Neuronal stem cell (in vitro differentiated cells): ENCODE results near the gene PLPPR1.

Source experiments
- DNase-seq: peaks from one replicate; pipeline ENCODE4 v3.0.0-alpha.2; 2013; ENCODE audit warnings: low spot score
- H2AFZ ChIP-seq: one replicate; pipeline ENCODE4 v1.6.1; 2013; ENCODE audit warnings: mild to moderate bottlenecking, low read length, inconsistent platforms
- H2AK5ac ChIP-seq: 2 replicates; pipeline ENCODE4 v1.6.1; 2013; ENCODE audit warnings: low read depth, mild to moderate bottlenecking, inconsistent platforms, low read length, moderate library complexity, mixed read lengths
- H2BK120ac ChIP-seq: 2 replicates; pipeline ENCODE4 v1.6.1; 2013; ENCODE audit warnings: low read depth, mild to moderate bottlenecking, inconsistent platforms, low read length, moderate library complexity, mixed read lengths
- H2BK12ac ChIP-seq: one replicate; pipeline ENCODE4 v1.6.1; 2013; ENCODE audit warnings: low read length, inconsistent platforms
- H2BK15ac ChIP-seq: 2 replicates; pipeline ENCODE4 v1.6.1; 2013; ENCODE audit warnings: mild to moderate bottlenecking, low read length, inconsistent platforms, mixed read lengths
- H2BK5ac ChIP-seq: one replicate; pipeline ENCODE4 v1.6.1; 2013; ENCODE audit warnings: inconsistent platforms, mild to moderate bottlenecking, low read length, moderate library complexity
- H3K14ac ChIP-seq: one replicate; pipeline ENCODE4 v1.6.1; 2013; ENCODE audit warnings: low read length, inconsistent platforms
- H3K18ac ChIP-seq: 2 replicates; pipeline ENCODE4 v1.6.1; 2013; ENCODE audit warnings: low read length, inconsistent platforms
- H3K23ac ChIP-seq: 2 replicates; pipeline ENCODE4 v1.6.1; 2013; ENCODE audit warnings: low read depth, mild to moderate bottlenecking, mixed read lengths, low read length, inconsistent platforms; ENCODE audit not compliant: poor library complexity
- H3K27ac ChIP-seq: replicated peaks from 3 replicates; pipeline ENCODE4 v1.5.1; 2013; ENCODE audit warnings: low read length, inconsistent platforms
- H3K27me3 ChIP-seq, 3 experiments: 2 replicates each; pipeline ENCODE4 v1.6.1; 2013; ENCODE audit warnings: low read length in 3 of 3, mild to moderate bottlenecking in 2 of 3, inconsistent platforms in 1 of 3, low read depth in 1 of 3, mixed read lengths in 1 of 3, moderate library complexity in 1 of 3; ENCODE audit not compliant: control insufficient read depth in 3 of 3, insufficient read depth in 3 of 3
- H3K36me3 ChIP-seq, 2 donors: replicated peaks in 1 of 2; 2 replicates each; pipeline ENCODE4 v1.6.1; 2013; ENCODE audit warnings: low read length in 2 of 2; ENCODE audit not compliant: control insufficient read depth in 2 of 2, insufficient read depth in 2 of 2
- H3K4ac ChIP-seq: 2 replicates; pipeline ENCODE4 v1.6.1; 2013; ENCODE audit warnings: inconsistent platforms, mild to moderate bottlenecking, low read length, moderate library complexity
- H3K4me1 ChIP-seq, 2 donors: 1 replicate in 1 of 2; 2 replicates in 1 of 2; pipeline ENCODE4 v1.6.1; 2013; ENCODE audit warnings: low read length in 2 of 2, low read depth in 1 of 2; ENCODE audit not compliant: control insufficient read depth in 2 of 2, insufficient read depth in 1 of 2
- H3K4me2 ChIP-seq: one replicate; pipeline ENCODE4 v1.6.1; 2013; ENCODE audit warnings: mild to moderate bottlenecking, low read length, inconsistent platforms; ENCODE audit not compliant: insufficient read depth, poor library complexity, severe bottlenecking
- H3K4me3 ChIP-seq, 2 donors: 2 replicates each; pipeline ENCODE4 v1.5.1; 2013; ENCODE audit warnings: low read length in 2 of 2, mild to moderate bottlenecking in 2 of 2, inconsistent platforms in 1 of 2, moderate library complexity in 1 of 2
- H3K79me1 ChIP-seq: one replicate; pipeline ENCODE4 v1.6.1; 2013; ENCODE audit warnings: low read depth, mild to moderate bottlenecking, inconsistent platforms, low read length, moderate library complexity
- H3K9ac ChIP-seq: one replicate; pipeline ENCODE4 v1.6.1; 2013; ENCODE audit warnings: mild to moderate bottlenecking, low read depth, low read length, inconsistent platforms; ENCODE audit not compliant: poor library complexity
- H3K9me3 ChIP-seq, 2 donors: replicated peaks in 1 of 2; 2 replicates each; pipeline versions ENCODE3 to v1.6.1; 2013; ENCODE audit warnings: low read length in 2 of 2, mild to moderate bottlenecking in 2 of 2, inconsistent platforms in 1 of 2, low read depth in 1 of 2, mixed read lengths in 1 of 2, moderate library complexity in 1 of 2; ENCODE audit not compliant: control insufficient read depth in 2 of 2, insufficient read depth in 1 of 2
- H4K8ac ChIP-seq: one replicate; pipeline ENCODE4 v1.6.1; 2013; ENCODE audit warnings: low read depth, mild to moderate bottlenecking, inconsistent platforms, low read length, moderate library complexity
- H4K91ac ChIP-seq: one replicate; pipeline ENCODE4 v1.6.1; 2013; ENCODE audit warnings: low read length, low read depth, mild to moderate bottlenecking, inconsistent platforms; ENCODE audit not compliant: poor library complexity
- WGBS, 2 donors: extraction: QIAGEN DNeasy Blood & Tissue Kit; methylation state at CpG; one replicate each; pipeline ENCODE4 v1.1.7; 2013; ENCODE audit warnings: missing lambda C conversion rate in 2 of 2, mixed read lengths in 1 of 2; ENCODE audit not compliant: insufficient read length in 2 of 2, insufficient replicate concordance in 1 of 2; ENCODE audit errors: extremely low coverage in 2 of 2; 5-methylcytosine and 5-hydroxymethylcytosine counted together

The PLPPR1 gene

GRCh38 chr9:101360647-101361046 lies 332.1 kb downstream of the PLPPR1 start:
- H3K9me3 ChIP-seq = no peaks in the 10 kb centered on the region
- H2BK15ac ChIP-seq = no peak overlapping the region
- no peak overlapping the region for H2AFZ ChIP-seq
- H2BK12ac ChIP-seq = no peak overlapping the region
- H3K4me3 ChIP-seq = no peak overlapping the region
- H3K4me2 ChIP-seq = no peak overlapping the region
- H2AK5ac ChIP-seq = no peak overlapping the region
- H4K8ac ChIP-seq = no peak overlapping the region
- H3K23ac ChIP-seq = no peak overlapping the region
- H3K9ac ChIP-seq = no peak overlapping the region
- H3K4me1 ChIP-seq = no peaks in the 10 kb centered on the region
- no peaks in the 10 kb centered on the region for H3K27me3 ChIP-seq
- H3K4ac ChIP-seq = no peak overlapping the region
- no peak overlapping the region for H3K18ac ChIP-seq
- no peak overlapping the region for H4K91ac ChIP-seq
- H2BK120ac ChIP-seq = no peak overlapping the region
- H3K36me3 ChIP-seq = no peaks in the 10 kb centered on the region
- no peak overlapping the region for H2BK5ac ChIP-seq
- H3K27ac ChIP-seq = no peak overlapping the region
- no peak overlapping the region for H3K14ac ChIP-seq
- no peak for DNase-seq
- H3K79me1 ChIP-seq = no peaks in the 10 kb centered on the region

GRCh38 chr9:101362450-101362849 lies 333.9 kb downstream of the PLPPR1 start:
- Histone ChIP-seq H3K9me3 (no peaks in the 10 kb centered on the region), H3K4me1 (no peaks in the 10 kb centered on the region), H3K18ac (no peak overlapping the region), H2BK120ac (no peak overlapping the region), H3K14ac (no peak overlapping the region), H3K36me3 (no peaks in the 10 kb centered on the region), H4K8ac (no peak overlapping the region), H3K9ac (no peak overlapping the region), H3K27ac (no peak overlapping the region), H2AK5ac (no peak overlapping the region), H3K4ac (no peak overlapping the region), H2AFZ (no peak overlapping the region), H2BK5ac (no peak overlapping the region), H3K4me2 (no peak overlapping the region), H3K79me1 (no peaks in the 10 kb centered on the region), H2BK12ac (no peak overlapping the region), H2BK15ac (no peak overlapping the region), H4K91ac (no peak overlapping the region), H3K27me3 (no peaks in the 10 kb centered on the region), H3K23ac (no peak overlapping the region), H3K4me3 (no peak overlapping the region)
- no CpG with 5 or more reads among the region's 5 CpGs for WGBS, 2 donors
- no peak for DNase-seq

GRCh38 chr9:101365181-101365580 lies 336.7 kb downstream of the PLPPR1 start:
- Histone ChIP-seq H3K27ac (no peak overlapping the region), H3K23ac (no peak overlapping the region), H2BK5ac (no peak overlapping the region), H2BK120ac (no peak overlapping the region), H3K14ac (no peak overlapping the region), H4K91ac (no peak overlapping the region), H3K79me1 (no peaks in the 10 kb centered on the region), H2AK5ac (no peak overlapping the region), H3K4me3 (no peak overlapping the region), H3K4me2 (no peak overlapping the region), H3K27me3 (no peaks in the 10 kb centered on the region), H2BK12ac (no peak overlapping the region), H3K18ac (no peak overlapping the region), H4K8ac (no peak overlapping the region), H3K4me1 (peaks cover 0 to 3% of the 10 kb centered on the region in 2 donors), H2AFZ (no peak overlapping the region), H3K9ac (no peak overlapping the region), H3K36me3 (no peaks in the 10 kb centered on the region), H3K9me3 (no peaks in the 10 kb centered on the region), H2BK15ac (no peak overlapping the region), H3K4ac (no peak overlapping the region)
- DNase-seq = no peak

- no peak overlapping the region for H2AK5ac ChIP-seq
- no peak overlapping the region for H2BK5ac ChIP-seq
- H3K4me3 ChIP-seq = no peak overlapping the region
- no peak overlapping the region for H2BK120ac ChIP-seq
- no peak overlapping the region for H3K9ac ChIP-seq
- no peaks in the 10 kb centered on the region for H3K79me1 ChIP-seq
- H3K4me1 ChIP-seq = peaks cover 0 to 3% of the 10 kb centered on the region in 2 donors
- no peaks in the 10 kb centered on the region for H3K27me3 ChIP-seq
- H2BK12ac ChIP-seq = no peak overlapping the region
- no peak overlapping the region for H3K14ac ChIP-seq
- H3K23ac ChIP-seq = no peak overlapping the region
- H4K8ac ChIP-seq = no peak overlapping the region
- no CpG with 5 or more reads among the region's 5 CpGs for WGBS, 2 donors
- no peak overlapping the region for H3K4ac ChIP-seq
- H3K18ac ChIP-seq = no peak overlapping the region
- no peak overlapping the region for H2BK15ac ChIP-seq
- H3K36me3 ChIP-seq = no peaks in the 10 kb centered on the region
- H3K9me3 ChIP-seq = no peaks in the 10 kb centered on the region
- H3K4me2 ChIP-seq = no peak overlapping the region
- no peak overlapping the region for H4K91ac ChIP-seq
- H2AFZ ChIP-seq = no peak overlapping the region
- no peak for DNase-seq
- no peak overlapping the region for H3K27ac ChIP-seq
These were observed 337.7 kb downstream of the PLPPR1 start for GRCh38 chr9:101366038-101366756.
